Esophagus muscularis mucosa (tissue), 4 donors: ENCODE data around the gene TMEM47. TPM values are rescaled to one million over a fixed set of nuclear protein-coding genes. Genes with fewer than 3 reads are reported as not detected.

Experiments
- DNase-seq: peaks from one replicate; pipeline ENCODE4 v3.0.0-alpha.2; 2017; ENCODE audit errors: extremely low spot score
- H3K27ac ChIP-seq, 4 donors: fragments of 200-600 bp; sonication (generic); replicated peaks in 1 of 4; 1 replicate in 3 of 4; 2 replicates in 1 of 4; pipeline ENCODE4 v1.5.1; 2016 to 2019; ENCODE audit warnings: mild to moderate bottlenecking in 1 of 4
- H3K27me3 ChIP-seq, 4 donors: fragments of 200-600 bp; sonication (generic); one replicate each; pipeline versions ENCODE4 v1.5.1 to v1.6.0; 2016 to 2019
- H3K36me3 ChIP-seq, 4 donors: fragments of 200-600 bp; sonication (generic); one replicate each; pipeline ENCODE4 v1.5.1; 2016 to 2019
- H3K4me1 ChIP-seq, 4 donors: fragments of 200-600 bp; sonication (generic); one replicate each; pipeline ENCODE4 v1.5.1; 2016 to 2019
- H3K4me3 ChIP-seq, 4 donors: fragments of 200-600 bp; sonication (generic); 1 replicate in 2 of 4; 2 replicates in 2 of 4; pipeline ENCODE4 v1.5.1; 2016 to 2019; ENCODE audit warnings: mild to moderate bottlenecking in 4 of 4, moderate library complexity in 1 of 4
- H3K9me3 ChIP-seq, 4 donors: fragments of 200-600 bp; sonication (generic); 1 replicate in 3 of 4; 2 replicates in 1 of 4; pipeline ENCODE4 v1.5.1; 2016 to 2019
- CTCF ChIP-seq, 3 experiments: fragments of 200-600 bp in 2 of 3; fragments of 450-650 bp in 1 of 3; sonication (generic) in 2 of 3; IDR thresholded peaks; one replicate each; pipeline ENCODE4 v1.5.1; 2017 to 2019; ENCODE audit warnings: antibody characterized with exemption in 3 of 3, mild to moderate bottlenecking in 2 of 3, moderate library complexity in 1 of 3
- EP300 ChIP-seq: sonication (generic); formaldehyde crosslinking; IDR thresholded peaks from one replicate; pipeline ENCODE4 v1.6.1; 2017; ENCODE audit warnings: antibody characterized with exemption
- POLR2A ChIP-seq: fragments of 450-650 bp; IDR thresholded peaks from one replicate; pipeline ENCODE4 v1.6.1; 2017; ENCODE audit warnings: antibody characterized with exemption, moderate library complexity, mild to moderate bottlenecking, low read depth
- POLR2AphosphoS5 ChIP-seq, 2 donors: sonication (generic); formaldehyde crosslinking; IDR thresholded peaks; one replicate each; pipeline ENCODE4 v1.6.1; 2017; ENCODE audit warnings: antibody characterized with exemption in 2 of 2
- WGBS: methylation state at CpG from one replicate; pipeline ENCODE4 v1.1.5; 2018; 5-methylcytosine and 5-hydroxymethylcytosine counted together
- intact Hi-C: fragments of 100-400 bp; cut with DNase I; formaldehyde crosslinking; loops from one replicate; pipeline ENCODE4 v1.15.1; 2023
- total RNA-seq, 4 donors: library from RNA; depleted of rRNA; stranded (reverse); fragments of >200 nt; gene quantifications; one replicate each; pipeline versions ENCODE4 v1.1.0 to v1.2.1, GENCODE V29; 2016

Gene TMEM47
- total RNA-seq, 4 donors from 2014 or later, result 124 to 261 (median 192) TPM

- DNase-seq, result no peak
- H3K4me1 ChIP-seq, result peaks cover 0 to 20% (median 7%) of the 10 kb centered on the region in 4 donors
- H3K27me3 ChIP-seq, result no peaks in the 10 kb centered on the region
- no peaks in the 10 kb centered on the region for H3K36me3 ChIP-seq
- H3K9me3 ChIP-seq, result no peaks in the 10 kb centered on the region
- intact Hi-C loops, result loop anchor here (10.0 kb wide), 1 partner anchor 228 kb away; no protein-coding TSS in a partner anchor
- TF ChIP-seq POLR2A, result no peak
- H3K27ac ChIP-seq, result peak overlapping the region; percentile 85 to 90 (median 88)
- WGBS, result 29% methylated on average over 10 of the region's 27 CpGs
- H3K4me3 ChIP-seq, result peak overlapping the region; percentile 69 to 84 (median 70)
These were observed 631 bp downstream of the TMEM47 start for GRCh38 chrX:34656467-34656841.

- TF ChIP-seq CTCF (IDR thresholded peaks at IDR 0.05) (no peak), POLR2AphosphoS5 (IDR thresholded peaks at IDR 0.05) (peak in 1 of 2 donors; percentile 4), POLR2A (no peak), EP300 (no peak)
- peak overlapping the region; percentile 85 to 90 (median 88) for H3K27ac ChIP-seq
- intact Hi-C loops, result loop anchor here (10.0 kb wide), 1 partner anchor 229 kb away; no protein-coding TSS in a partner anchor
- peak overlapping the region; percentile 69 to 84 (median 70) for H3K4me3 ChIP-seq
- H3K36me3 ChIP-seq, result no peaks in the 10 kb centered on the region
- H3K27me3 ChIP-seq, result no peaks in the 10 kb centered on the region
- DNase-seq, result no peak
- peaks cover 3 to 22% (median 10%) of the 10 kb centered on the region in 4 donors for H3K4me1 ChIP-seq
- WGBS, result 27% methylated on average over 25 of the region's 25 CpGs
- H3K9me3 ChIP-seq, result no peaks in the 10 kb centered on the region
These were observed 1.3 kb downstream of the TMEM47 start for GRCh38 chrX:34655501-34656455.

GRCh38 chrX:34654696-34655490 lies 2.2 kb downstream of the TMEM47 start:
- H3K27me3 ChIP-seq, result no peaks in the 10 kb centered on the region
- H3K4me1 ChIP-seq, result peaks cover 3 to 30% (median 11%) of the 10 kb centered on the region in 4 donors
- 29% methylated on average over 9 of the region's 9 CpGs for WGBS
- no peaks in the 10 kb centered on the region for H3K9me3 ChIP-seq
- H3K27ac ChIP-seq, result peak overlapping the region; percentile 85 to 90 (median 88)
- intact Hi-C loops, result loop anchor here (10.0 kb wide), 1 partner anchor 230 kb away; no protein-coding TSS in a partner anchor
- H3K4me3 ChIP-seq, result peak overlapping the region; percentile 69 to 84 (median 70)
- H3K36me3 ChIP-seq, result no peaks in the 10 kb centered on the region
- DNase-seq, result no peak
- TF ChIP-seq POLR2AphosphoS5 (IDR thresholded peaks at IDR 0.05) (no peak), EP300 (no peak), POLR2A (no peak), CTCF (IDR thresholded peaks at IDR 0.05) (no peak)

- Histone ChIP-seq H3K27me3 (no peaks in the 10 kb centered on the region), H3K9me3 (no peaks in the 10 kb centered on the region), H3K27ac (peak overlapping the region; percentile 85 to 90 (median 88)), H3K36me3 (no peaks in the 10 kb centered on the region), H3K4me3 (peak overlapping the region; percentile 69 to 84 (median 70)), H3K4me1 (peaks cover 3 to 33% (median 11%) of the 10 kb centered on the region in 4 donors)
- intact Hi-C loops, result loop anchor here (10.0 kb wide), 1 partner anchor 231 kb away; no protein-coding TSS in a partner anchor
- TF ChIP-seq POLR2A (no peak), CTCF (IDR thresholded peaks at IDR 0.05) (no peak), POLR2AphosphoS5 (IDR thresholded peaks at IDR 0.05) (no peak), EP300 (no peak)
- DNase-seq, result no peak
- WGBS, result 55% methylated on average over 6 of the region's 6 CpGs
These were observed 3.3 kb downstream of the TMEM47 start for GRCh38 chrX:34653811-34654210.
